H1 (cell line): ENCODE results near the gene TRIM71. TPM values are rescaled to one million over a fixed set of nuclear protein-coding genes. Genes with fewer than 3 reads are reported as not detected.

Experiments used
- CTCF ChIA-PET: fragments of 300-600 bp; sonication (Branson Sonifier 250); formaldehyde crosslinking; loops from one replicate; lab custom pipeline; 2021; ENCODE audit not compliant: partially characterized antibody; lab: Charles Lee
- POLR2A ChIA-PET: fragments of 300-600 bp; sonication (Branson Sonifier 250); formaldehyde crosslinking; loops from one replicate; lab custom pipeline; 2021; ENCODE audit warnings: inconsistent platforms; ENCODE audit not compliant: partially characterized antibody; lab: Charles Lee
- DNase-seq, 2 experiments: peaks; one replicate each; pipeline versions ENCODE4 v3.0.0 to v3.0.0-alpha.2; 2010 to 2022; ENCODE audit warnings: low spot score in 2 of 2, low read depth in 1 of 2, mixed read lengths in 1 of 2
- FAIRE-seq: peaks from 2 replicates; lab custom pipeline; 2011; peaks lifted over from hg19 to GRCh38; lab: Jason Lieb, UNC
- H2AFZ ChIP-seq: 2 replicates; pipeline ENCODE4 v1.8.1; 2012; ENCODE audit warnings: low read length, inconsistent platforms
- H2AK5ac ChIP-seq: 2 replicates; pipeline ENCODE4 v1.6.1; 2013; ENCODE audit warnings: low read depth, low read length
- H2BK120ac ChIP-seq: replicated peaks from 2 replicates; pipeline ENCODE3; 2013; ENCODE audit warnings: low read depth, low read length, inconsistent platforms
- H2BK12ac ChIP-seq: 2 replicates; pipeline ENCODE4 v1.6.1; 2013; ENCODE audit warnings: low read depth, low read length
- H2BK15ac ChIP-seq: 2 replicates; pipeline ENCODE4 v1.6.1; 2013; ENCODE audit warnings: low read length
- H2BK20ac ChIP-seq: 2 replicates; pipeline ENCODE4 v1.6.1; 2013; ENCODE audit warnings: low read length
- H2BK5ac ChIP-seq: 2 replicates; pipeline ENCODE4 v1.6.1; 2013; ENCODE audit warnings: low read depth, low read length
- H3K14ac ChIP-seq: 2 replicates; pipeline ENCODE4 v1.6.1; 2013; ENCODE audit warnings: inconsistent platforms; ENCODE audit not compliant: insufficient read length
- H3K18ac ChIP-seq: 2 replicates; pipeline ENCODE4 v1.6.1; 2013; ENCODE audit warnings: low read length; ENCODE audit errors: extremely low read depth
- H3K23ac ChIP-seq: 2 replicates; pipeline ENCODE4 v1.6.1; 2013; ENCODE audit warnings: inconsistent platforms; ENCODE audit not compliant: insufficient read length
- H3K23me2 ChIP-seq: 2 replicates; pipeline ENCODE4 v1.6.1; 2013; ENCODE audit warnings: low read depth, low read length
- H3K27ac ChIP-seq: 2 replicates; pipeline ENCODE4 v1.6.1; 2011; ENCODE audit warnings: low read depth, low read length, inconsistent platforms
- H3K27me3 ChIP-seq, 4 experiments: replicated peaks in 1 of 4; 1 replicate in 1 of 4; 2 replicates in 3 of 4; pipeline versions ENCODE4 v1.6.1 to v1.8.1; 2011 to 2013; ENCODE audit warnings: low read length in 3 of 4, mild to moderate bottlenecking in 3 of 4, inconsistent platforms in 2 of 4, mixed read lengths in 2 of 4, moderate library complexity in 1 of 4; ENCODE audit not compliant: control insufficient read depth in 3 of 4, insufficient read depth in 3 of 4; ENCODE audit errors: extremely low read depth in 1 of 4
- H3K36me3 ChIP-seq, 4 experiments: 2 replicates each; pipeline versions ENCODE4 v1.6.1 to v1.8.1; 2011 to 2013; ENCODE audit warnings: mild to moderate bottlenecking in 4 of 4, low read length in 3 of 4, moderate library complexity in 2 of 4, control low read depth in 1 of 4, inconsistent platforms in 1 of 4; ENCODE audit not compliant: insufficient read depth in 4 of 4, control insufficient read depth in 2 of 4
- H3K4ac ChIP-seq: replicated peaks from 2 replicates; pipeline ENCODE3; 2013; ENCODE audit warnings: low read length, low read depth, mixed read lengths, inconsistent platforms; ENCODE audit not compliant: insufficient read length
- H3K4me1 ChIP-seq, 4 experiments: replicated peaks in 1 of 4; 1 replicate in 1 of 4; 2 replicates in 3 of 4; pipeline versions ENCODE4 v1.6.1 to v1.8.1; 2011 to 2013; ENCODE audit warnings: low read length in 3 of 4, inconsistent platforms in 2 of 4, mixed read lengths in 1 of 4; ENCODE audit not compliant: insufficient read depth in 4 of 4, control insufficient read depth in 3 of 4
- H3K4me2 ChIP-seq, 2 experiments: 2 replicates each; pipeline versions ENCODE4 v1.6.1 to v1.8.1; 2011 to 2013; ENCODE audit warnings: low read depth in 2 of 2, low read length in 2 of 2, control low read depth in 1 of 2, inconsistent platforms in 1 of 2, mild to moderate bottlenecking in 1 of 2; ENCODE audit not compliant: insufficient read depth in 1 of 2
- H3K4me3 ChIP-seq, 4 experiments: fragments of 200-600, 300-600 bp in 1 of 4; sonication (generic), shearing (Covaris generic), sonication (Bioruptor Twin) in 1 of 4; 2 replicates each; pipeline versions ENCODE4 v1.5.1 to v1.8.1; 2011 to 2016; ENCODE audit warnings: low read length in 4 of 4, low read depth in 3 of 4, control low read depth in 2 of 4, inconsistent platforms in 2 of 4, mild to moderate bottlenecking in 2 of 4, mixed read lengths in 1 of 4, moderate library complexity in 1 of 4; ENCODE audit not compliant: insufficient read depth in 2 of 4; ENCODE audit errors: extremely low read depth in 1 of 4
- H3K56ac ChIP-seq: replicated peaks from 2 replicates; pipeline ENCODE3; 2013; ENCODE audit warnings: low read depth, mild to moderate bottlenecking, mixed read lengths, low read length, inconsistent platforms; ENCODE audit not compliant: insufficient read length
- H3K79me1 ChIP-seq: 2 replicates; pipeline ENCODE4 v1.6.1; 2013; ENCODE audit warnings: low read depth, low read length, control low read depth
- H3K79me2 ChIP-seq, 2 experiments: 2 replicates each; pipeline versions ENCODE4 v1.6.1 to v1.8.1; 2012 to 2013; ENCODE audit warnings: low read length in 2 of 2, mild to moderate bottlenecking in 2 of 2, inconsistent platforms in 1 of 2; ENCODE audit not compliant: insufficient read depth in 2 of 2, control insufficient read depth in 1 of 2
- H3K9ac ChIP-seq, 4 experiments: replicated peaks in 1 of 4; 1 replicate in 1 of 4; 2 replicates in 3 of 4; pipeline versions ENCODE4 v1.6.1 to v1.8.1; 2011 to 2013; ENCODE audit warnings: low read depth in 3 of 4, low read length in 3 of 4, control low read depth in 2 of 4, mild to moderate bottlenecking in 2 of 4, moderate library complexity in 2 of 4, inconsistent platforms in 1 of 4; ENCODE audit errors: extremely low read depth in 1 of 4
- H3K9me3 ChIP-seq, 2 experiments: 2 replicates each; pipeline versions ENCODE4 v1.6.1 to v1.8.1; 2012 to 2013; ENCODE audit warnings: mild to moderate bottlenecking in 2 of 2, moderate library complexity in 2 of 2, control low read depth in 1 of 2, inconsistent platforms in 1 of 2, low read depth in 1 of 2, low read length in 1 of 2, mixed read lengths in 1 of 2; ENCODE audit not compliant: insufficient read depth in 2 of 2
- H4K20me1 ChIP-seq, 2 experiments: replicated peaks in 1 of 2; 2 replicates each; pipeline versions ENCODE3 to v1.8.1; 2011 to 2013; ENCODE audit warnings: inconsistent platforms in 2 of 2, low read length in 2 of 2, mild to moderate bottlenecking in 1 of 2; ENCODE audit not compliant: insufficient read depth in 2 of 2, control insufficient read depth in 1 of 2
- H4K5ac ChIP-seq: 2 replicates; pipeline ENCODE4 v1.6.1; 2013; ENCODE audit warnings: low read length, low read depth, mixed read lengths, inconsistent platforms; ENCODE audit not compliant: insufficient read length
- H4K8ac ChIP-seq: 2 replicates; pipeline ENCODE4 v1.8.0; 2013; ENCODE audit warnings: mild to moderate bottlenecking, moderate library complexity, low read length, inconsistent platforms; ENCODE audit not compliant: insufficient read depth; ENCODE audit errors: extremely low read depth
- H4K91ac ChIP-seq: replicated peaks from 2 replicates; pipeline ENCODE3; 2013; ENCODE audit warnings: low read length, mixed read lengths, inconsistent platforms; ENCODE audit not compliant: insufficient read length
- ASH2L ChIP-seq: fragments of 200-600, 300-600 bp; sonication (generic); IDR thresholded peaks from one replicate; pipeline ENCODE4 v1.7.1; 2017; ENCODE audit warnings: low read length
- FOSL1 ChIP-seq: IDR thresholded peaks from 2 replicates; pipeline ENCODE4 v1.6.1; 2011; ENCODE audit warnings: mild to moderate bottlenecking, low read depth, low read length, moderate library complexity; ENCODE audit not compliant: insufficient read depth
- GABPA ChIP-seq: IDR thresholded peaks from 2 replicates; pipeline ENCODE4 v1.6.1; 2011; ENCODE audit warnings: mild to moderate bottlenecking, low read length, moderate library complexity, borderline replicate concordance; ENCODE audit not compliant: insufficient read depth
- JUN ChIP-seq: IDR thresholded peaks from 2 replicates; pipeline ENCODE4 v1.6.1; 2011; ENCODE audit warnings: low read depth, mild to moderate bottlenecking, improper control_type of control experiment, low read length
- MAFK ChIP-seq: IDR thresholded peaks from 2 replicates; pipeline ENCODE4 v1.6.1; 2012; ENCODE audit warnings: low read depth, mild to moderate bottlenecking, improper control_type of control experiment, low read length
- NANOG ChIP-seq: IDR thresholded peaks from 2 replicates; pipeline ENCODE4 v1.6.1; 2011; ENCODE audit warnings: low read length, low read depth, mild to moderate bottlenecking, inconsistent platforms; ENCODE audit not compliant: insufficient read depth, poor library complexity, severe bottlenecking
- POLR2AphosphoS5 ChIP-seq: IDR thresholded peaks from 2 replicates; pipeline ENCODE4 v1.6.1; 2011; ENCODE audit warnings: low read depth, low read length
- SP4 ChIP-seq: IDR thresholded peaks from 2 replicates; pipeline ENCODE4 v1.6.1; 2012; ENCODE audit warnings: low read length, inconsistent platforms
- SRF ChIP-seq: IDR thresholded peaks from 2 replicates; pipeline ENCODE4 v1.6.1; 2011; ENCODE audit warnings: mild to moderate bottlenecking, low read depth, low read length, moderate library complexity
- SUZ12 ChIP-seq: fragments of 200-600 bp; sonication (generic); IDR thresholded peaks from 2 replicates; pipeline ENCODE4 v1.6.1; 2012; ENCODE audit warnings: mild to moderate bottlenecking, inconsistent platforms, low read length, moderate library complexity, mixed read lengths
- WGBS, 2 experiments: shearing (Covaris generic) in 1 of 2; methylation state at CpG; one replicate each; pipeline versions ENCODE4 v1.1.6 to v1.1.7; 2013 to 2015; ENCODE audit warnings: low lambda C conversion rate in 2 of 2, mixed read lengths in 2 of 2, inconsistent platforms in 1 of 2, low coverage in 1 of 2, missing lambda C conversion rate in 1 of 2; ENCODE audit not compliant: insufficient replicate concordance in 2 of 2, insufficient coverage in 1 of 2, insufficient read length in 1 of 2; ENCODE audit errors: extremely low coverage in 1 of 2, missing lambda C conversion rate in 1 of 2; 5-methylcytosine and 5-hydroxymethylcytosine counted together
- polyA plus RNA-seq, 7 experiments: library from polyadenylated mRNA; depleted of rRNA in 3 of 7; stranded (reverse) in 5 of 7; unstranded in 2 of 7; fragments of >200 nt in 5 of 7; fragments of 200-250 nt in 2 of 7; gene quantifications; 1 replicate in 5 of 7; 2 replicates in 1 of 7; 4 replicates in 1 of 7; pipeline versions ENCODE4 v1.2.1 to v1.2.3, GENCODE V29; 2011 to 2013; ENCODE audit warnings: missing spikeins in 2 of 7, mixed read lengths in 2 of 7
- total RNA-seq: library from RNA; stranded (reverse); fragmentation: NEBNext Ultra II Directional; extraction: Animal tissue kit (Norgen Biotek cat#: 25700); gene quantifications from 2 replicates; pipeline ENCODE4 v1.2.1, GENCODE V29; 2021

TRIM71 gene
- total and polyA plus RNA-seq, 2 of the 8 experiments (the other 6 are each of a cell fraction or from before 2014, with no cell fraction given): 53.7 to 293 TPM

GRCh38 chr3:32892625-32893598 lies 75.1 kb downstream of the TRIM71 start:
- Histone ChIP-seq H3K27me3 (no peaks in the 10 kb centered on the region), H3K9me3 (no peaks in the 10 kb centered on the region), H3K56ac (no peak overlapping the region), H3K23me2 (no peaks in the 10 kb centered on the region), H2BK120ac (no peak overlapping the region), H3K79me2 (peaks cover 7 to 96% of the 10 kb centered on the region in 2 experiments; a peak in 3 of 4 replicates), H3K36me3 (peaks cover 34 to 95% (median 59%) of the 10 kb centered on the region in 4 experiments), H4K91ac (no peak overlapping the region), H3K4ac (no peak overlapping the region), H4K5ac (no peak overlapping the region), H2AK5ac (no peak overlapping the region), H2BK20ac (no peak overlapping the region), H3K18ac (no peak overlapping the region), H3K23ac (no peak overlapping the region), H3K4me3 (no peak overlapping the region), H2AFZ (no peak overlapping the region), H2BK15ac (no peak overlapping the region), H3K79me1 (peaks cover 24% of the 10 kb centered on the region), H3K14ac (no peak overlapping the region), H3K4me2 (no peak overlapping the region), H2BK5ac (no peak overlapping the region), H4K8ac (no peak overlapping the region), H3K27ac (no peak overlapping the region), H4K20me1 (peaks cover 32 to 43% of the 10 kb centered on the region in 2 experiments), H3K4me1 (peaks cover 3 to 10% (median 4%) of the 10 kb centered on the region in 4 experiments; a peak in 6 of 7 replicates), H2BK12ac (no peak overlapping the region), H3K9ac (no peak overlapping the region; a peak in 1 of 7 replicates)
- DNase-seq (no peak), FAIRE-seq (no peak)
- ChIA-PET CTCF (interaction anchor here (0.5 to 1.6 kb wide), 5 partner anchors 10 to 122 kb away, joined by 4 to 9 read pairs (median 5); no protein-coding TSS in a partner anchor), POLR2A (interaction anchor here (0.7 to 3.7 kb wide), 3 partner anchors 8 to 70 kb away, joined by 3 to 32 read pairs (median 4); no protein-coding TSS in a partner anchor)
- WGBS, 2 experiments: 84% methylated on average over 8 of the region's 8 CpGs; no CpG with 5 or more reads in 1 of the 2 experiments
- TF ChIP-seq SUZ12 (no peak), POLR2AphosphoS5 (peak; percentile 71), MAFK (no peak), ASH2L (no peak), SP4 (peak; percentile 17; the same call in 1 of the 2 replicates), NANOG (no peak), JUN (no peak), FOSL1 (no peak), SRF (no peak), GABPA (no peak)
